GM12891 (cell line): ENCODE measurements around the gene IER3.

ENCODE experiments used
- POLR2A ChIP-seq: IDR thresholded peaks from 2 replicates; pipeline ENCODE4 v1.6.1; 2011; ENCODE audit warnings: low read depth, low read length, control low read depth
- POLR2AphosphoS5 ChIP-seq: IDR thresholded peaks from 2 replicates; pipeline ENCODE4 v1.6.1; 2011; ENCODE audit warnings: low read depth, low read length, control low read depth

DNA sequence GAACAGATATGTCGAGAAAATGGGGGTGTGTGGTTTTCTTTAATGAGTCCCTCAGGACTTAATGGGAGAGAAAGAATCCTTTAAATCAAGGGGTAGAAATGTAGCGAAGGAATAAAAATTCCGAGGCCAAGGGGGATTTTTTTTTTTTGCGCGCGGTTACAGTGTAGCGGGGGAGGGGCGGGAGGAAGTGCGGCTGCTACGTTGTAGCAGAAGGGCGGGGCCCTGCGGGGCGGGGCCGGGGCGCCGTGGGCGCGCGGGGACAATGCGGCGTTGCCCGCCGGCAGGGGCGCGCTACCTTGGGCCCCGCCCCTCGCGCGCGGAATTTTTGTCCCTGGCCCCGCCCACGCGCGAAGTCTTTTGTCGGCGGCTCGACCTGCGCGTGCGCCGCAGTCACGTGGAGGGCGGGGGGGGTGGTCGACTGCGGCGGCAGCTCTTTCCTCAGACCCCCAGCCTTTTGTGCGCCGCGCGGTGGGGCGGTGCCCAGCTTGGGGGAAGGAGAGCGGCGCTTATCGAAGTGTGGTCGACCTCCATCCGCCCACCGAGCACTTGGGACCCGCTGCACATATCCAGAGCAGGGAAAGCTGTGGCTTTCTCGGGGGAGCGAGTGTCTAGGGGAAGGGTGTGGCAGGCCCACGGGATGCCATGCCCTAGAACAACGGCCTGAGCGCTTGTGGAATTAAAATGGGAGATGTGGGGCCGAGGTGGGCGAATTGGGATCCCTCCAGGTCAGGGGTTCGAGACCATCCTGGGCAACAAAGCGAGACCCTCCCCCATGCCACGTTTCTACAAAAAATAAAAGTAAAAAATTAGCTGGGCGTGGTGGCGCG, 22.9 kb downstream of the IER3 start:
- peak; percentile 78 for TF ChIP-seq POLR2A
- peak; percentile 77 for TF ChIP-seq POLR2AphosphoS5
